CD4-positive, alpha-beta T cell (primary cell): Measurements from ENCODE around the gene GRXCR2. TPM values are rescaled to one million over a fixed set of nuclear protein-coding genes. Genes with fewer than 3 reads are reported as not detected.

Experiments used
- ATAC-seq: fragments of 200-7000 bp; cut with Tn5 transposase; one replicate; pipeline ENCODE4 v1.10.0; 2022; ENCODE audit warnings: mild to moderate bottlenecking; ENCODE audit not compliant: poor library complexity
- CTCF ChIA-PET: fragments of 350-600 bp; sonication (Branson Sonifier 250); formaldehyde crosslinking; loops from one replicate; lab custom pipeline; 2021; ENCODE audit warnings: antibody characterized with exemption, inconsistent platforms; lab: Charles Lee
- POLR2A ChIA-PET: fragments of 350-600 bp; sonication (Branson Sonifier 250); formaldehyde crosslinking; loops from one replicate; lab custom pipeline; 2021; ENCODE audit warnings: antibody characterized with exemption, inconsistent platforms; lab: Charles Lee
- DNase-seq, 14 experiments: peaks; one replicate each; pipeline ENCODE4 v3.0.0-alpha.2; 2013 to 2020; ENCODE audit warnings: mixed read lengths in 2 of 14
- H3K27ac ChIP-seq, 2 donors: one replicate each; pipeline versions ENCODE4 v1.5.1 to v1.7.0; 2013; ENCODE audit warnings: low read length in 2 of 2, low read depth in 1 of 2, mild to moderate bottlenecking in 1 of 2
- H3K27me3 ChIP-seq, 2 experiments: 1 replicate in 1 of 2; 2 replicates in 1 of 2; pipeline versions ENCODE4 v1.6.1 to v1.7.0; 2013; ENCODE audit warnings: low read length in 2 of 2, control low read depth in 1 of 2, mild to moderate bottlenecking in 1 of 2, moderate library complexity in 1 of 2; ENCODE audit not compliant: insufficient read depth in 2 of 2, control insufficient read depth in 1 of 2
- H3K36me3 ChIP-seq: one replicate; pipeline ENCODE4 v1.6.1; 2013; ENCODE audit warnings: low read length, control low read depth; ENCODE audit not compliant: insufficient read depth
- H3K4me1 ChIP-seq: one replicate; pipeline ENCODE4 v1.6.1; 2013; ENCODE audit warnings: low read length, control low read depth; ENCODE audit not compliant: insufficient read depth
- H3K4me3 ChIP-seq: one replicate; pipeline ENCODE4 v1.5.1; 2013; ENCODE audit warnings: mild to moderate bottlenecking, low read length, moderate library complexity
- H3K9me3 ChIP-seq, 2 experiments: 1 replicate in 1 of 2; 2 replicates in 1 of 2; pipeline versions ENCODE4 v1.6.1 to v1.7.0; 2013; ENCODE audit warnings: low read length in 2 of 2, mild to moderate bottlenecking in 2 of 2, control low read depth in 1 of 2, moderate library complexity in 1 of 2; ENCODE audit not compliant: control insufficient read depth in 1 of 2, insufficient read depth in 1 of 2
- H3K27ac Mint-ChIP-seq: one replicate; pipeline ENCODE4 v1.8.0; 2020; ENCODE audit warnings: mixed read lengths
- H3K27me3 Mint-ChIP-seq: one replicate; pipeline ENCODE4 v1.8.0; 2021; ENCODE audit warnings: mixed read lengths
- H3K36me3 Mint-ChIP-seq: one replicate; pipeline ENCODE4 v1.8.0; 2021; ENCODE audit warnings: low read depth, mixed read lengths
- H3K4me1 Mint-ChIP-seq: one replicate; pipeline ENCODE4 v1.8.0; 2021; ENCODE audit warnings: low read depth, mixed read lengths
- H3K4me3 Mint-ChIP-seq: one replicate; pipeline ENCODE4 v1.8.0; 2020; ENCODE audit warnings: mild to moderate bottlenecking, mixed read lengths
- H3K9me3 Mint-ChIP-seq: one replicate; pipeline ENCODE4 v1.8.0; 2020; ENCODE audit warnings: mixed read lengths
- intact Hi-C, 2 experiments: fragments of 100-400 bp; cut with DNase I in 1 of 2; cut with micrococcal nuclease in 1 of 2; formaldehyde crosslinking; loops; one replicate each; pipeline versions ENCODE4 v1.15.1 to v1.9.0; 2023 to 2025; cut with DNase I, micrococcal nuclease
- total RNA-seq, 174 experiments: library from RNA in 2 of 174; stranded (reverse) in 2 of 174; gene quantifications; one replicate each; pipeline ENCODE4 v1.2.3 and lab custom pipeline; 2021 to 2026
- TF ChIP-seq, protein P1 (sequence below): fragments of 200-600 bp; IDR thresholded peaks from one replicate; pipeline ENCODE4 v1.8.0; 2022; ENCODE audit warnings: antibody characterized with exemption, mild to moderate bottlenecking

Gene GRXCR2
- total RNA-seq, 2 experiments from 2014 or later, result not detected

DNA sequence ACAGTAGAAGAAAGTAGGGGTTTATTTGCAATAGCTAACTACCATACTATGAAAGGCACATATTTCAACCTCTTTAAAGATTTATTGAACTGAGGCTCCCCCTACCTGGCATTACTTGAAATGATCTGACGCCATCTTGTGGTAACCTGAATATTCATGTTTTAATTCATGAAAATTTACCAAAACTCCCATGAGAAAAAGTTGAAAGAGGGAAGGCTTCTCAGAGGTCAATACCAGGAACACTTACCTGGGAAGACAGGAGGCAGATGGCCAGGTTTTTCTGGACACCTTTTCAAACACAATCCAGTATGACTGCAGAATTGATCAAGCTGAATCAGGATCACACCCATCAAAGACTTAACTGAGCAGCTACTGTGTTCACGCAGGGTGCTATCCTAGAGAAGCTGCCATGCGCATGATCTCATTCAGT lies 47.0 kb downstream of the GRXCR2 start:
- Histone ChIP-seq H3K36me3 (no peaks in the 10 kb centered on the region), H3K27ac (no peak overlapping the region), H3K4me1 (no peaks in the 10 kb centered on the region), H3K9me3 (no peaks in the 10 kb centered on the region), H3K27me3 (no peaks in the 10 kb centered on the region), H3K4me3 (no peak overlapping the region)
- H3K4me1 Mint-ChIP-seq, result no peaks in the 10 kb centered on the region
- intact Hi-C loops, result loop anchor here in 1 of 2 experiments (2.0 kb wide), 1 partner anchor 1621 kb away; no protein-coding TSS in a partner anchor
- DNase-seq (peak in 3 of 14 experiments; percentile 43 to 51 (median 49)), ATAC-seq (no peak)
- no peaks in the 10 kb centered on the region for H3K9me3 Mint-ChIP-seq
- H3K4me3 Mint-ChIP-seq, result no peak overlapping the region
- H3K36me3 Mint-ChIP-seq, result no peaks in the 10 kb centered on the region
- H3K27me3 Mint-ChIP-seq, result no peaks in the 10 kb centered on the region
- H3K27ac Mint-ChIP-seq, result no peak overlapping the region
- ChIA-PET POLR2A (no interaction called here), CTCF (interaction anchor here (0.6 to 2.5 kb wide), 4 partner anchors 121 to 1622 kb away, joined by 3 to 8 read pairs (median 3); no protein-coding TSS in a partner anchor)
- TF ChIP-seq, protein P1, sequence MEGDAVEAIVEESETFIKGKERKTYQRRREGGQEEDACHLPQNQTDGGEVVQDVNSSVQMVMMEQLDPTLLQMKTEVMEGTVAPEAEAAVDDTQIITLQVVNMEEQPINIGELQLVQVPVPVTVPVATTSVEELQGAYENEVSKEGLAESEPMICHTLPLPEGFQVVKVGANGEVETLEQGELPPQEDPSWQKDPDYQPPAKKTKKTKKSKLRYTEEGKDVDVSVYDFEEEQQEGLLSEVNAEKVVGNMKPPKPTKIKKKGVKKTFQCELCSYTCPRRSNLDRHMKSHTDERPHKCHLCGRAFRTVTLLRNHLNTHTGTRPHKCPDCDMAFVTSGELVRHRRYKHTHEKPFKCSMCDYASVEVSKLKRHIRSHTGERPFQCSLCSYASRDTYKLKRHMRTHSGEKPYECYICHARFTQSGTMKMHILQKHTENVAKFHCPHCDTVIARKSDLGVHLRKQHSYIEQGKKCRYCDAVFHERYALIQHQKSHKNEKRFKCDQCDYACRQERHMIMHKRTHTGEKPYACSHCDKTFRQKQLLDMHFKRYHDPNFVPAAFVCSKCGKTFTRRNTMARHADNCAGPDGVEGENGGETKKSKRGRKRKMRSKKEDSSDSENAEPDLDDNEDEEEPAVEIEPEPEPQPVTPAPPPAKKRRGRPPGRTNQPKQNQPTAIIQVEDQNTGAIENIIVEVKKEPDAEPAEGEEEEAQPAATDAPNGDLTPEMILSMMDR, result peak; percentile 73

GRCh38 chr5:145824040-145824439 lies 48.8 kb downstream of the GRXCR2 start:
- no peaks in the 10 kb centered on the region for H3K36me3 Mint-ChIP-seq
- ATAC-seq (no peak), DNase-seq (no peak)
- no peak overlapping the region for H3K27ac Mint-ChIP-seq
- no peaks in the 10 kb centered on the region for H3K4me1 Mint-ChIP-seq
- Histone ChIP-seq H3K36me3 (no peaks in the 10 kb centered on the region), H3K27ac (no peak overlapping the region), H3K27me3 (no peaks in the 10 kb centered on the region), H3K4me3 (no peak overlapping the region), H3K9me3 (no peaks in the 10 kb centered on the region), H3K4me1 (no peaks in the 10 kb centered on the region)
- TF ChIP-seq, protein P1, result no peak
- H3K4me3 Mint-ChIP-seq, result no peak overlapping the region
- ChIA-PET CTCF (interaction anchor here (2.5 kb wide), 1 partner anchor 1620 kb away, joined by 8 read pairs; no protein-coding TSS in a partner anchor), POLR2A (no interaction called here)
- H3K27me3 Mint-ChIP-seq, result no peaks in the 10 kb centered on the region
- H3K9me3 Mint-ChIP-seq, result no peaks in the 10 kb centered on the region
- intact Hi-C loops, result no loop called here

DNA sequence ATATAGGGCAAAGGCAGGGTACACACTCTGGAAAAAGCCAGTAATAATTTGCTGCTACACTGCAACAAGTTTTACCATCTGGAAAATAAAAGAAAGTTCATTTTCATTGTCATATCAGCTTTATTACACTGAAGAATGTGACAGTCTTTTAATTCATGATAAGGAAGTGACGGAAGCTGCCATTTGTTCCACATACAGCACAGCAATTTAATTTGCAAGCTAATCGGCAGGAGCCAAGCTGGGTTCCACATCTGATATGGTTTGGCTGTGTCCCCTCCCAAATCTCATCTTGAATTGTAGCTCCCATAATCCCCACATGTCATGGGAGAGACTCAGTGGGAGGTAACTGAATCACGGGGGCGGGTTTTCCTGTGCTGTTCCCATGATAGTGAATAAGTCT lies 54.2 kb downstream of the GRXCR2 start:
- Mint-ChIP-seq H3K4me3 (no peak overlapping the region), H3K27me3 (no peaks in the 10 kb centered on the region), H3K36me3 (no peaks in the 10 kb centered on the region), H3K9me3 (no peaks in the 10 kb centered on the region), H3K4me1 (no peaks in the 10 kb centered on the region), H3K27ac (no peak overlapping the region)
- ChIA-PET CTCF (interaction anchor here (0.7 kb wide), 1 partner anchor 11 kb away, joined by 3 read pairs; no protein-coding TSS in a partner anchor), POLR2A (no interaction called here)
- no peak overlapping the region for H3K27ac ChIP-seq
- H3K4me3 ChIP-seq, result no peak overlapping the region
- intact Hi-C loops, result loop anchor here in 1 of 2 experiments (5.0 kb wide), 1 partner anchor 1596 kb away; no protein-coding TSS in a partner anchor
- ATAC-seq (no peak), DNase-seq (no peak)
- no peaks in the 10 kb centered on the region for H3K36me3 ChIP-seq
- no peaks in the 10 kb centered on the region for H3K4me1 ChIP-seq
- TF ChIP-seq, protein P1, result no peak
- no peaks in the 10 kb centered on the region for H3K27me3 ChIP-seq
- H3K9me3 ChIP-seq, result no peaks in the 10 kb centered on the region
